GM12801 (cell line): ENCODE data around the gene PRDM16.

ENCODE experiments used
- CTCF ChIP-seq: IDR thresholded peaks from one replicate; pipeline ENCODE4 v1.5.1; 2011; ENCODE audit warnings: control low read depth; ENCODE audit not compliant: insufficient read length; ENCODE audit errors: extremely low read depth

Gene PRDM16

DNA sequence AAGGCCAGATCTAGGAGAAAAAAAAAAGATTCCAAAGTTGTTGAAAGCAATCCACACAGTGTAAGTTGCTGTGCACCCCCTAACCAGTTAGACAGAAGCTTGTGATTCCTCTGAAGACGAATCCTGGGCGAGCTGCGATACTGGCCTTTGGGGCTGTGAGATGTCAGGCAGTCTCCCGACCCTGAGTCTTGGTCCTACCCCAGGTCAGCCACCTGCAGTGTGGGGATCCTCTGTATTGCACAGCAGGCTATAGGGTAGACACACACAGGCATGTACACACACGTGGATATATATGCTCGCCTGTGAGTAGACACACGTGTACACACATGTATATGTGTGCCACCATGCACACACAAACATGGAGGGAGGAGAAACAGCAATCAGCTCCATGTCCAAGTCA lies 34.8 kb upstream of the PRDM16 start:
- no peak for TF ChIP-seq CTCF

DNA sequence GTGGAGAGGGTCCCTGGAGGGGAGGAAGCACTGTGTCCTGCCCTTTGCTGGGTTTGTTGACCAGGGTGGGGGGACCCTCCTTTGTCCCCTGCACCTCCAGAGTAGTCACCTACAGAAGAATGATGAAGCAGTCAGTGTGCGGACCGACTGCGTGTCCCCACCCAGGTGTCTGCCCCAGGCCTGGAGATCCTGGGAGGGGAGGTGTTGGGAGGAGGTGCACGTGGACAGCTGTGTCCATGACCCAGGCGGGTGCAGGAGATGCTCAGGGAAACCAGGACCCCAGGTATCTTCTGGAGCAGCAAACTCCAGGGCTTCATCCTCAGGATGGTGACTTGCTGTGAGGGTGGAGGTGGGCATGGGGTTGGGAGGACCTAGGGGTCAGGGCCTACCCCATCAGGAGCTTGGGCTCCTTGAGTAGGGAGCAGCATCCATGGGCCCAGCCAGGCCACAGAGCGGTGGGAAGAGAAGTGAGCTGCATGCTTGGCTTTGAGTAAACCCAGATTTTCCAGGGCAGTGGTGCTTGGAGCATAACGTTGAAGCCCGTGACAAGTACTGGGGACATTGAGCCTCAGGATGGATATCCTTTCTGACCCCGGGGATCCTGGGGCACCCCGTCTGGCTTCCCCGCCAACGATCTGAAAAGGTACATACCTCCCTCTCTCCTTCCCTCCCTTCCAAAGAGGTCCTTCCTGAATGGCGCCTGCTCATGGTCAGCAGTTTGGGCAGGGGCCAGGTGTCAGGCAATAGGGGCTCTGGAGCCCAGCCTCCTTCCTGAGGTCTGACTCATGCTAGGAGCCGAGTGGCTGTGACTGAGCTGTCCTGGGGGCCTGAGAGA lies 34.1 kb upstream of the PRDM16 start:
- no peak for TF ChIP-seq CTCF

GRCh38 chr1:3035563-3036446 lies 33.2 kb upstream of the PRDM16 start:
- no peak for TF ChIP-seq CTCF

DNA sequence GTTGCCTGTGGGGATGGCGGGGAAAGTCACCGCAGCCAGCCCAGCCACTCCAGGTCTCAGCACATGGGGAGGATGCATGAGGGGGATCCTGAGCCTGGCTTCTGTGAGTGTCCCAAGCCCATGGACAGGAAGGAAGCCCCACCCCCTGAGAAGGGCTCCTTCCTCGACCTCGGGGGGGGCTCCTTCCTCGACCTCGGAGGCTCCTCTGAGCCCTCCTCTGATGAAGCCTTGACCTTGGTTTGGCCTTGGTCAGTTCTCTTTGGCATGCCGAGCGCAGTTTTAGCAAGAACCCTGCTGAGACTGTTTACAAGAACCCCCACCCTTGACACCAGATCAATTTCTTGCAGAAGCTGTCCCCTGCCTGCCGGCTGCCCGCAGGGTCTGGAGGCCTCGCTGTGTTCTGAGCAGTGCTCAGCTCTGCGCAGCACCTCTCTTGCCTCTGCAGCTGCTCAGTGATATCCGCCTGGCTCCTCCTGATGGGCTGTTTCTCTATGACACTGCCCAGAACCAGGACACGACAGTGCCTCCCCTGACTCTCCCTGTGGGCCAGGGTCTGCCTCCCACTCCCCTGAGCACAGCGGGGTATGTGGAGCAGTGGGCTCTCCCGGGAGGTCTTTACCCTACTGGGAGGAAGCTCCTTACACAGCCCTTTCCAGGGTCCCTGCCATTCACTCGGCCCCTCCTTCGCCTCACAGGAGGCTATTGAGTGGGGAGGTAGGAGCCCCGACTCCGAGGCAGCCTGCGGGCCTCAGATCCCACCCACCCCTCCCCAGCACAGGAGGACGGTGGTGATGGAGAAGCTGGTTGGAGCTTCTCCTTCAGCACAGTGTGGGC lies 32.3 kb upstream of the PRDM16 start:
- TF ChIP-seq CTCF, result no peak

DNA sequence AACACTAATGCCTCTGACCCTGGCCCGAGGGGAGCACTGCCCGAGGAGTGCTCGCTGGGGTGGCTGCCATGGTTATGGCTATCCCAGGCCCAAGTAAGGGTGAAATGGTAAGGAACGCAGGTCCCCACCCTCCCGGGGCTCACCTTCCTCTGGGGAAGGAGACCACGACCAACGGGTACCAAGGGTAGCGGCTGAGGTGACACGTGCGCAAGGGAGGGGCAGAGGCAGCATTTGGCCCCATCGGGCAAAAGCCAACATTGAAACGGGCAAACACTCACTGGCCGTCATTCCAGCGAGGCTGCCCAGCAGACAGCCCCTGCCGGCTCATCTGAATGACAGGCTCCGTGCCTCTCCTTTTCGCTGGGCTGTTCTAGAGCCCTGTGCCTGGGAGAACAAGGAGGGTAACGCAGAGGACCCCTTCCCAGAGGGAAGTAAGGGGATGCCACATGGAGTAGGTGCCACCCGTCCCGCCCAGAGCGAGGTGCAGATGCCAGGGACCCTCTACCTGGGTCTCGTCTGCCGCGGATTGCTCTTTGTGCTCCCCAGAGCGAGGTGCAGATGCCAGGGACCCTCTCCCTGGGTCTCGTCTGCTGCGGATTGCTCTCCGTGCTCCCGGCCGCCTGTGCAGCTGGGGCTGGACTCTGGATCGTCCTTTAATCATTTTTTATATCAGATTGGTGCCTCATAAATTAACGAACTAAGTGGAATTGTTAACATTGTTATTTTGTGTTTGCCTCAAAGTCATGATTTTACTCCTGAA lies 31.5 kb upstream of the PRDM16 start:
- TF ChIP-seq CTCF, result no peak

GRCh38 chr1:3038113-3038551 lies 30.9 kb upstream of the PRDM16 start:
- no peak for TF ChIP-seq CTCF
